ENCODE data around the gene ARL15.

GRCh38 chr5:53994148-53994547 lies 316.2 kb downstream of the ARL15 start:
- TF ChIP-seq CHD1 (IDR thresholded peaks at IDR 0.05; ENCODE audit: low read depth, low read length) (no peak), MAFK (IDR thresholded peaks at IDR 0.05; ENCODE audit: low read depth, low read length) (no peak), CTCF (conservative IDR thresholded peaks at IDR 0.05; ENCODE audit: low read depth, low read length) (no peak), MXI1 (IDR thresholded peaks at IDR 0.05; ENCODE audit: borderline replicate concordance, low read depth, low read length) (no peak), RCOR1 (IDR thresholded peaks at IDR 0.05; ENCODE audit: insufficient replicate concordance, low read length) (no peak), POLR2A (IDR thresholded peaks at IDR 0.05; ENCODE audit: low read depth, low read length) (no peak), NFE2L2 (IDR thresholded peaks at IDR 0.05; ENCODE audit: low read depth, low read length) (no peak), SMC3 (IDR thresholded peaks at IDR 0.05; ENCODE audit: low read depth, low read length) (no peak), RAD21 (IDR thresholded peaks at IDR 0.05; ENCODE audit: low read length) (no peak), BHLHE40 (IDR thresholded peaks at IDR 0.05; ENCODE audit: low read depth, low read length) (no peak)
- TF ChIP-seq, protein P1, sequence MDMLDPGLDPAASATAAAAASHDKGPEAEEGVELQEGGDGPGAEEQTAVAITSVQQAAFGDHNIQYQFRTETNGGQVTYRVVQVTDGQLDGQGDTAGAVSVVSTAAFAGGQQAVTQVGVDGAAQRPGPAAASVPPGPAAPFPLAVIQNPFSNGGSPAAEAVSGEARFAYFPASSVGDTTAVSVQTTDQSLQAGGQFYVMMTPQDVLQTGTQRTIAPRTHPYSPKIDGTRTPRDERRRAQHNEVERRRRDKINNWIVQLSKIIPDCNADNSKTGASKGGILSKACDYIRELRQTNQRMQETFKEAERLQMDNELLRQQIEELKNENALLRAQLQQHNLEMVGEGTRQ (IDR thresholded peaks at IDR 0.05; ENCODE audit: low read depth, low read length), result no peak
- TF ChIP-seq, protein P2, sequence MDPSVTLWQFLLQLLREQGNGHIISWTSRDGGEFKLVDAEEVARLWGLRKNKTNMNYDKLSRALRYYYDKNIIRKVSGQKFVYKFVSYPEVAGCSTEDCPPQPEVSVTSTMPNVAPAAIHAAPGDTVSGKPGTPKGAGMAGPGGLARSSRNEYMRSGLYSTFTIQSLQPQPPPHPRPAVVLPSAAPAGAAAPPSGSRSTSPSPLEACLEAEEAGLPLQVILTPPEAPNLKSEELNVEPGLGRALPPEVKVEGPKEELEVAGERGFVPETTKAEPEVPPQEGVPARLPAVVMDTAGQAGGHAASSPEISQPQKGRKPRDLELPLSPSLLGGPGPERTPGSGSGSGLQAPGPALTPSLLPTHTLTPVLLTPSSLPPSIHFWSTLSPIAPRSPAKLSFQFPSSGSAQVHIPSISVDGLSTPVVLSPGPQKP (IDR thresholded peaks at IDR 0.05; ENCODE audit: borderline replicate concordance, low read depth, low read length), result no peak
